ENCODE measurements around the gene ING1.

ING1 gene

GRCh38 chr13:110712849-110713641, 455 bp upstream of the ING1 start:
- peak; percentile 99 for DNase-seq (ENCODE audit: low read depth)
- TF ChIP-seq CTCF (IDR thresholded peaks at IDR 0.05; ENCODE audit: low read depth, low read length, missing control alignments) = no peak
- H3K4me3 ChIP-seq (ENCODE audit: low read depth, low read length) = peak overlapping the region; percentile 99

- DNase-seq (ENCODE audit: low read depth) = no peak
- TF ChIP-seq CTCF (IDR thresholded peaks at IDR 0.05; ENCODE audit: low read depth, low read length, missing control alignments) = peak; percentile 30
- H3K4me3 ChIP-seq (ENCODE audit: low read depth, low read length) = peak overlapping the region; percentile 87
Measured at GRCh38 chr13:110713981-110714796, 689 bp downstream of the ING1 start.

- H3K4me3 ChIP-seq (ENCODE audit: low read depth, low read length) = peak overlapping the region; percentile 87
- TF ChIP-seq CTCF (IDR thresholded peaks at IDR 0.05; ENCODE audit: low read depth, low read length, missing control alignments) = no peak
- no peak for DNase-seq (ENCODE audit: low read depth)
Measured at GRCh38 chr13:110714797-110715394, 1.4 kb downstream of the ING1 start.

DNA sequence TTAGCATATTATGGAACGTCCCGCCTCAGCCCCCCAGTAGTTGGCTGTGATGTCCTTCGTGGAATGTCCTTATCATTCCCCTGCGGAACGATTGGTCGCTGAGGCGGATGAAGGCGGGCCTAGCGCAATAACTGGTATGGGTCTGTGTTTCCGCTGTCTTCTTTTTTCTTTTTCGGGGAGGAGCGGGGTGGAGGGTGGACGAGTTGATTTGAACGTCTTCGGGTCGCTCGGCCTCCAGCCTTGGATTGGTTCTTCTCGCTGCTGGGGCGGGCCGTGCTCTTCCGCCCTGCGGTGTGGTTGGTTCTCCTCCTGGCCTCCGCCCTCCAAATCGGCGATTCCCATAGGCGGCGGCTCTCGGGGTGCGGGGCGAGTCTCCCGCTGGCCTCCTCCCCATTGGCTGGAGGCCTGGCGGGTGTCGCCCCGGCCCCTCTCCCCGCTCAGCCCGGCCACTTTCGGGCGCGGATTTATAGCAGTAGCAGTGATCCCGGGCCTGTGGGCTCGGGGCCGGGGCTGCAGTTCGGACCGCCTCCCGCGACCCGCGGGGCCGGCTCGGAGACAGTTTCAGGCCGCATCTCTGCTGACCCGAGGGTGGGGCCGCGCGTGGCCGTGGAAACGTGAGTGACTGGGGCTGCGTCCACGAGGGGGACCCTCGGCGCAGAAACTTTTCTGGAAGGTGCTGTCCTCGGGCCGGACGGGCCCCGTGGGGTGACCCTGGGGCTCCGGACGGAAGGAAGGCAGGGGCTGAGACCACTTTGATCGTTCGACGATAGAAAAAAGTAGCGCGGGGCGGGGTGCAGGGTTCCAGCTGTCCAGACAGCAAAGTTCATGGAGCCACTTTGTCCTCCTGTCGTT, 2.1 kb downstream of the ING1 start:
- DNase-seq (ENCODE audit: low read depth) = peak; percentile 98
- peak overlapping the region; percentile 87 for H3K4me3 ChIP-seq (ENCODE audit: low read depth, low read length)
- TF ChIP-seq CTCF (IDR thresholded peaks at IDR 0.05; ENCODE audit: low read depth, low read length, missing control alignments) = peak; percentile 21

- H3K4me3 ChIP-seq (ENCODE audit: low read depth, low read length) = peak overlapping the region; percentile 87
- no peak for TF ChIP-seq CTCF (IDR thresholded peaks at IDR 0.05; ENCODE audit: low read depth, low read length, missing control alignments)
- no peak for DNase-seq (ENCODE audit: low read depth)
Measured at GRCh38 chr13:110716247-110716515, 2.7 kb downstream of the ING1 start.

- TF ChIP-seq CTCF (IDR thresholded peaks at IDR 0.05; ENCODE audit: low read depth, low read length, missing control alignments) = no peak
- no peak for DNase-seq (ENCODE audit: low read depth)
- no peak overlapping the region for H3K4me3 ChIP-seq (ENCODE audit: low read depth, low read length)
Measured at GRCh38 chr13:110719036-110719710, 5.7 kb downstream of the ING1 start.

Data from GM12864 (cell line).